Glutamatergic neuron (in vitro differentiated cells): ENCODE measurements around the gene ARHGAP1. TPM values are rescaled to one million over a fixed set of nuclear protein-coding genes. Genes with fewer than 3 reads are reported as not detected.

ENCODE experiments used
- DNase-seq: peaks from one replicate; pipeline ENCODE4 v3.0.0; 2022
- H3K27ac Mint-ChIP-seq: one replicate; pipeline ENCODE4 v1.8.0; 2020; ENCODE audit warnings: mild to moderate bottlenecking, mixed read lengths, inconsistent platforms; ENCODE audit not compliant: unreplicated experiment
- H3K27me3 Mint-ChIP-seq: one replicate; pipeline ENCODE4 v1.8.0; 2020; ENCODE audit warnings: mild to moderate bottlenecking, moderate library complexity, mixed read lengths, inconsistent platforms; ENCODE audit not compliant: unreplicated experiment
- H3K36me3 Mint-ChIP-seq: one replicate; pipeline ENCODE4 v1.8.0; 2020; ENCODE audit warnings: mild to moderate bottlenecking, mixed read lengths, inconsistent platforms; ENCODE audit not compliant: unreplicated experiment
- H3K4me1 Mint-ChIP-seq: one replicate; pipeline ENCODE4 v1.8.0; 2020; ENCODE audit warnings: mild to moderate bottlenecking, low read depth, mixed read lengths, inconsistent platforms; ENCODE audit not compliant: unreplicated experiment
- H3K4me3 Mint-ChIP-seq: one replicate; pipeline ENCODE4 v1.8.0; 2020; ENCODE audit warnings: mild to moderate bottlenecking, mixed read lengths, inconsistent platforms; ENCODE audit not compliant: unreplicated experiment
- H3K9me3 Mint-ChIP-seq: one replicate; pipeline ENCODE4 v1.8.0; 2020; ENCODE audit warnings: mild to moderate bottlenecking, moderate library complexity, mixed read lengths, inconsistent platforms; ENCODE audit not compliant: unreplicated experiment
- CTCF ChIP-seq: fragments of 200-600 bp; sonication (generic); IDR thresholded peaks from one replicate; pipeline ENCODE4 v1.5.0; 2021; ENCODE audit not compliant: partially characterized antibody, unreplicated experiment
- total RNA-seq: library from RNA; stranded (reverse); fragmentation: NEBNext Ultra II Directional; extraction: Animal tissue kit (Norgen Biotek cat#: 25700); gene quantifications from one replicate; pipeline ENCODE4 v1.2.1, GENCODE V29; 2021; ENCODE audit not compliant: unreplicated experiment

ARHGAP1 gene
- total RNA-seq, 1 donor from 2014 or later = 38.4 TPM

GRCh38 chr11:46633291-46634217 is 66.9 kb downstream of the ARHGAP1 start:
- H3K36me3 Mint-ChIP-seq = no peaks in the 10 kb centered on the region
- H3K4me3 Mint-ChIP-seq = no peak overlapping the region
- DNase-seq = no peak
- H3K9me3 Mint-ChIP-seq = no peaks in the 10 kb centered on the region
- no peak overlapping the region for H3K27ac Mint-ChIP-seq
- TF ChIP-seq CTCF = no peak
- H3K27me3 Mint-ChIP-seq = no peaks in the 10 kb centered on the region
- H3K4me1 Mint-ChIP-seq = no peaks in the 10 kb centered on the region

- no peak for DNase-seq
- H3K27me3 Mint-ChIP-seq = no peaks in the 10 kb centered on the region
- no peaks in the 10 kb centered on the region for H3K36me3 Mint-ChIP-seq
- no peak overlapping the region for H3K27ac Mint-ChIP-seq
- no peak for TF ChIP-seq CTCF
- no peaks in the 10 kb centered on the region for H3K4me1 Mint-ChIP-seq
- no peaks in the 10 kb centered on the region for H3K9me3 Mint-ChIP-seq
- no peak overlapping the region for H3K4me3 Mint-ChIP-seq
Observed at GRCh38 chr11:46632502-46632901, 67.9 kb downstream of the ARHGAP1 start.

GRCh38 chr11:46631676-46632075 is 68.7 kb downstream of the ARHGAP1 start:
- no peak overlapping the region for H3K27ac Mint-ChIP-seq
- H3K9me3 Mint-ChIP-seq = no peaks in the 10 kb centered on the region
- no peaks in the 10 kb centered on the region for H3K36me3 Mint-ChIP-seq
- no peak for DNase-seq
- H3K4me3 Mint-ChIP-seq = no peak overlapping the region
- H3K27me3 Mint-ChIP-seq = no peaks in the 10 kb centered on the region
- no peaks in the 10 kb centered on the region for H3K4me1 Mint-ChIP-seq
- TF ChIP-seq CTCF = no peak

- H3K4me1 Mint-ChIP-seq = no peaks in the 10 kb centered on the region
- no peak for DNase-seq
- H3K27ac Mint-ChIP-seq = no peak overlapping the region
Observed at GRCh38 chr11:46630237-46630636, 70.2 kb downstream of the ARHGAP1 start.

More at GRCh38 chr11:46630237-46630636, 70.2 kb downstream of the ARHGAP1 start:
- H3K4me3 Mint-ChIP-seq = no peak overlapping the region
- no peaks in the 10 kb centered on the region for H3K27me3 Mint-ChIP-seq
- no peaks in the 10 kb centered on the region for H3K36me3 Mint-ChIP-seq
- no peak for TF ChIP-seq CTCF
- no peaks in the 10 kb centered on the region for H3K9me3 Mint-ChIP-seq
